Activated CD4-positive, alpha-beta T cell treated with anti-CD3 and anti-CD28 coated beads for 4 hours (primary cell): ENCODE measurements around the gene CHMP3.
"Not testable (repeated sequence)": the region's sequence is repeated elsewhere in the genome, so short reads cannot be mapped to it uniquely, and the experiment has no call there.

Source experiments
- DNase-seq, 2 donors: peaks; one replicate each; pipeline ENCODE4 v3.0.0-alpha.2; 2020

The CHMP3 gene

DNA sequence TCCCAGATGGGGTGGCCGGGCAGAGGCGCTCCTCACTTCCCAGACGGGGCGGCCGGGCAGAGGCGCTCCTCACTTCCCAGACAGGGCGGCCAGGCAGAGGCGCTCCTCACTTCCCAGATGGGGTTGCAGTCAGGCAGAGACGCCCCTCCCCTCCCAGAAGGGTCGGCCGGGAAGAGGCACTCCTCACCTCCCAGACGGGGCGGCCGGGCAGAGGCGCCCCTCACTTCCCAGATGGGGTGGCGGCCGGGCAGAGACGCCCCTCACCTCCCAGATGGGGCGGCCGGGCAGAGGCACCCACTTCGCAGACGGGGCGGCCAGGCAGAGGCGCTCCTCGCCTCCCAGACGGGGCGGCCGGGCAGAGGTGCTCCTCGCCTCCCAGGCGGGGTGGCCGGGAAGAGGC, 13.8 kb downstream of the CHMP3 start:
- DNase-seq: not testable (repeated sequence)

DNA sequence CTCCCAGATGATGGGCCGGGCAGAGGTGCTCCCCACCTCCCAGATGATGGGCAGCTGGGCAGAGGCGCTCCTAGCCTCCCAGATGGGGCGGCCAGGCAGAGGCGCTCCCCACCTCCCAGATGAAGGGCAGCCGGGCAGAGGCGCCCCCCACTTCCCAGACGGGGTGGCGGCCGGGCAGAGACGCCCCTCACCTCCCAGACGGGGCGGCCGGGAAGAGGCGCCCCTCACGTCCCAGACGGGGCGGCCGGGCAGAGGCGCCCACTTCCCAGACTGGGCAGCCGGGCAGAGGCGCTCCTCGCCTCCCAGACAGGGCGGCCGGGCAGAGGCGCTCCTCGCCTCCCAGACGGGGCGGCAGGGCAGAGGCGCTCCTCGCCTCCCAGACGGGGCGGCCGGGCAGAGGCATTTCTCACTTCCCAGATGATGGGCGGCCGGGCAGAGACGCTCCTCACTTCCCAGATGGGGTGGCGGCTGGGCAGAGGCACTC, 14.3 kb downstream of the CHMP3 start:
- DNase-seq: not testable (repeated sequence)

DNA sequence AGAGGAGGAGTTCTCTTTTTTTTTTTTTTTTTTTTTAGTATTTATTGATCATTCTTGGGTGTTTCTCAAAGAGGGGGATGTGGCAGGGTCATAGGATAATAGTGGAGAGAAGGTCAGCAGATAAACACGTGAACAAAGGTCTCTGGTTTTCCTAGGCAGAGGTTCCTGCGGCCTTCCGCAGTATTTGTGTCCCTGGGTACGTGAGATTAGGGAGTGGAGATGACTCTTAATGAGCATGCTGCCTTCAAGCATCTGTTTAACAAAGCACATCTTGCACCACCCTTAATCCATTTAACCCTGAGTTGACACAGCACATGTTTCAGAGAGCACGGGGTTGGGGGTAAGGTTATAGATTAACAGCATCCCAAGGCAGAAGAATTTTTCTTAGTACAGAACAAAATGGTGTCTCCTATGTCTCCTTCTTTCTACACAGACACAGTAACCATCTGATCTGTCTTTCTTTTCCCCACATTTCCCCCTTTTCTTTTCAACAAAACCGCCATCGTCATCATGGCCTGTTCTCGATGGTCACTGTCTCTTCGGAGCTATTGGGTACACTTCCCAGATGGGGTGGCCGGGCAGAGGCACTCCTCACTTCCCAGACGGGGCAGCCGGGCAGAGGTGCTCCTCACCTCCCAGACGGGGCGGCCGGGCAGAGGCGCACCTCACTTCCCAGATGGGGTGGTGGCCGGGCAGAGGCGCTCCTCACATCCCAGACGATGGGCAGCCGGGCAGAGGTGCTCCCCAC, 14.9 kb downstream of the CHMP3 start:
- DNase-seq: not testable (repeated sequence)

DNA sequence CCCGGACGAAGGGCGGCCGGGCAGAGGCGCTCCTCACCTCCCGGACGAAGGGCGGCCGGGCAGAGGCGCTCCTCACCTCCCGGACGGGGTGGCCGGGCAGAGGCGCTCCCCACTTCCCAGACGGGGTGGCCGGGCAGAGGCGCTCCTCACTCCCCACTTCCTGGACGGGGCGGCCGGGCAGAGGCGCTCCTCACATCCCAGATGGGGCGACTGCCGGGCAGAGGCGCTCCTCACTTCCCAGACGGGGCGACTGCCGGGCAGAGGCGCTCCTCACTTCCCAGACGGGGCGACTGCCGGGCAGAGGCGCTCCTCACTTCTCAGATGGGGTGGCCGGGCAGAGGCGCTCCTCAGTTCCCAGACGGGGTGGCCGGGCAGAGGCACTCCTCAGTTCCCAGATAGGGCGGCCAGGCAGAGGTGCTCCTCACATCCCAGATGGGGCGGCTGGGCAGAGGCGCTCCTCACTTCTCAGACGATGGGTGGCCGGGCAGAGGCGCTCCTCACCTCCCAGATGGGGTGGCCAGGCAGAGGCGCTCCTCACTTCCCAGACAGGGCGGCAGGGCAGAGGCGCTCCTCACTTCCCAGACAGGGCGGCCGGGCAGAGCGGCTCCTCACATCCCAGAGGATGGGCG, 17.8 kb downstream of the CHMP3 start:
- not testable (repeated sequence) for DNase-seq

DNA sequence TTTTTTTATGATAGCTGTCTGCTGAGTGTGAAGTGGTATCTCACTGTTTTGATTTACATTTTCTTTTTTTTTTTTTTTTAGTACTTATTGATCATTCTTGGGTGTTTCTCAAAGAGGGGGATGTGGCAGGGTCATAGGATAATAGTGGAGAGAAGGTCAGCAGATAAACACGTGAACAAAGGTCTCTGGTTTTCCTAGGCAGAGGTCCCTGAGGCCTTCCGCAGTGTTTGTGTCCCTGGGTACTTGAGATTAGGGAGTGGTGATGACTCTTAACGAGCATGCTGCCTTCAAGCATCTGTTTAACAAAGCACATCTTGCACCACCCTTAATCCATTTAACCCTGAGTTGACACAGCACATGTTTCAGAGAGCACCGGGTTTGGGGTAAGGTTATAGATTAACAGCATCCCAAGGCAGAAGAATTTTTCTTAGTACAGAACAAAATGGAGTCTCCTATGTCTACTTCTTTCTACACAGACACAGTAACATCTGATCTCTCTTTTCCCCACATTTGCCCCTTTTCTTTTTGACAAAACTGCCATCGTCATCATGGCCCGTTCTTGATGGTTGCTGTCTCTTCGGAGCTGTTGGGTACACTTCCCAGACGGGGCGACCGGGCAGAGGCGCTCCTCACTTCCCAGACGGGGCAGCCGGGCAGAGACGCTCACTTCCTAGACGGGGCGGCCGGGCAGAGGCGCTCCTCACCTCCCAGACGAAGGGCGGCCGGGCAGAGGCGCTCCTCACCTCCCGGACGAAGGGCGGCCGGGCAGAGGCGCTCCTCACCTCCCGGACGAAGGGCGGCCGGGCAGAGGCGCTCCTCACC, 18.8 kb downstream of the CHMP3 start:
- not testable (repeated sequence) for DNase-seq

DNA sequence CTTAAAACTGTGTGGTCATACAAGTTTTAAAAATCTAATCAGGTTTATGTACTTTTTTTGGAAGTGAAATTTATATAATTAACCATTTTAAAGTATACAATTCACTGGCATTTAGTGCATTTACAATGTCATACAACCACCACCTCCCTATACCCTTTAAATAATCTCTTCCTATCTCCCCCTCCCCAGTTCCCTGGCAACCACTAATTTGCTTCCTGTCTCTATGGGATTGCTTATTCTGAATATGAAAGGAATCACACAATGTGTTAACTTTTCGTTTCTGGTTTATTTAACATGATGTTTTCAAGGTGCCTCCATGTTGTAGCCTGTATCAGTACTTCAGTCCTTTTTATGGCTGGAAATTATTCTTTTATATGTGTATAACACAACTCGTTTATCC, 19.4 kb downstream of the CHMP3 start:
- no peak for DNase-seq

DNA sequence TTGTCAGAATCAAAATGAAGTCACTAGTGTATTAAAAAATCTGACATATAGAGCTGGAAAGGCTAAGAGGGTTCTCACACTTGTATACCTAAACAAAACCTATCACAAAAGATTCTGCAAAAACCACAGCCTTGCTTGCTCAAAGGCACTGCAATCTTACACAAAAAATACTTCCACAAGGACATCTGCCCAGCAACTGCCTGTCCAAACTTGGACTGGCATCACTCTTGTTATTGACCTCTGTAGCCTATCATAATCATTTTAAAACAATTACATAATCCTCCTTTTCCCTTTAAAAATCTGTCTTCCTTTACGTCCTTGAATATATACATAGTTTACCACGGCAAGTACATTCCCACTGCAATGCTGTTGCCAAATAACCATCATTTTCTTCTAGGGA, 19.9 kb downstream of the CHMP3 start:
- DNase-seq: no peak

DNA sequence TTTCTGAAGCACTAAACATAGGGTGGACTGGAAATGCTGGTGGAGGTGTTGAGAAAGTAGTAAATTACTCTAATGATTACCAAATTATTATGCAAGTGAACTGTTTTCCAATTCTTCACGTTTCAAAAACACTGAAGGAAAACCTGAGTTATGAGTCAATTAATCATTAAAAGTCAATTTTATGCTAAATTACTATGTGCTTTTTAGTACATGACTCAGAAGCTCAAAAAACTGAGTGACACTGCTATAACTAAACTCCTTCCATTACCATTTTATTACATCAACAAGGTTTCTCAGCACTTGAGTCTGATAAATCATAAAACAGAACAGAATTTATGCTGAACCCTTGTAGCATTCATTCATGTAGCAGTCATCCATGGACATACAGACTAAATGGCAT, 20.4 kb downstream of the CHMP3 start:
- DNase-seq: no peak

DNA sequence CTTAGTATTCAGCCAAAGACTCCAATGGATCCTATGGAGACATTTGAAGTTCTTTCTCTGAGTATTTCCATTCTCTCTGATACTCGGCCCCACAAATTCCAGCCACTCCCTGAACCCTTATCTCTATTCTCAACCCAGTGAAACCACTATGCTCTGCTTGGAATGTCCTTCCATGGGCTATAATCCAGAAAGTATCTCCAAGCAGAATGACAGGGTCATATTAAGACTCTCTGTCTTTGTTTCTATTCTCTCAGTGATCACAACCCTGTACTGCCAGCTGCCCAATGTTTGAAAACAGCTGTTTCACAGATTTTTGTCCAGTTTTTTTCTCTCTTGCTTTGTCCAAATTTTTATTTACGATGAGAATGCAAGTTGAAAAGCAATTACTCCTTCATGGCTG, 21.9 kb downstream of the CHMP3 start:
- DNase-seq: no peak

DNA sequence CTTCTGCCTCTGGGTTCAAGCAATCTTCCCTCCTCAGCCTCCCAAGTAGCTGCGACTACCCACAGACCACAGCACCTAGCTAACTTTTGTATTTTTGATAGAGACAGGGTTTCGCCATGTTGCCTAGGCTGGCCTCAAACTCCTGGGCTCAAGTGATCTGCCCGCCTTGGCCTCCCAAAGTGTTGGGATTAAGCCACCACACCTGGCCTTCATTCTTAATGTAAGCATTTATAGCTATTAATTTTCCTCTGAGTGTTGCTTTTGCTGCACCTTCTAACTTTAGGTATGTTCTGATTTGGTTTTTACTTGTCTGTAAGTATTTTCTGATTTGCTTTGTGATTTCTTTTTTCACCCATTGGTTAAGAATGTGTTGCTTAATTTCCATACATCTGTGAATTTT, 29.7 kb downstream of the CHMP3 start:
- no peak for DNase-seq

DNA sequence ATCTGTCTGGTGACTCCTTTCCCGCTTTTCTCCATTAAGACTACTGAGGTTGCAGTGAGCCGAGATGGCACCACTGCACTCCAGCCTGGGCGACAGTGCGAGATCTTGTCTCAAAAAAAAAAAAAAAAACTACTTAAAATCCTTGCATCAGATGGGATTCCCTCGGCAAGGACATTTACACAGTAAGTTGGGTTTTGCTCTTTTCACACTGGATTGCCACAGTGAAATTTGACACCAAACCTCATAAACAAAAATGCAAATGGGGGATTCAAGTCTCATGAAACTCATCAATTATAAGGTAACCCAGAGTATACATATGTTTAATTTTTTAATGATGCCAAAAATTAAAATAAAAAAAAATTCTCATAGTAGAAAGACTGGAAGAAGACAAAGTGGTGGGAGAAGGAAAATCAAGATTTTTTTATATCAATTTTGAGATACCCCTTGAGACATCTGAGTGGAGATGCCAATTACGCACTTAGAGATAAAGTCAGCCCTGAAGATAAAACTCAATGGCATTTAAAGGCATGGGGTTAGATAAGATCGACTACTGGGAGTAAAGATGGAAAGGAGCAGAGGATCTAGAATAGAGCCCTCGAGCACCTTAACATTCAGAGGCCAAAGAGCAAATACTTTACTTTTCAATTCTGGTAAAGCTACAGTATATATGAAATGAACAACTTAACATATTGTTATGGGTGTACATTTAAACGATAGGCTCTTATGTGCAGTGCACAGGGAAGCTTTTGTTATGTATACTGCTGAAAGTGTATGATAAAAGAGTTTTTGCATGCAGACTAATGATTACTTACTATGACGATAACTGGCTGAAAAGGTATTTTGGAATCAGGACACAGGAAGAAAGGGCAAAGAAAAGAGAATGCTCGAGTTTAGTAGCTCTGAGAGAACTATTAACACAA, 37.6 kb downstream of the CHMP3 start:
- DNase-seq: no peak

DNA sequence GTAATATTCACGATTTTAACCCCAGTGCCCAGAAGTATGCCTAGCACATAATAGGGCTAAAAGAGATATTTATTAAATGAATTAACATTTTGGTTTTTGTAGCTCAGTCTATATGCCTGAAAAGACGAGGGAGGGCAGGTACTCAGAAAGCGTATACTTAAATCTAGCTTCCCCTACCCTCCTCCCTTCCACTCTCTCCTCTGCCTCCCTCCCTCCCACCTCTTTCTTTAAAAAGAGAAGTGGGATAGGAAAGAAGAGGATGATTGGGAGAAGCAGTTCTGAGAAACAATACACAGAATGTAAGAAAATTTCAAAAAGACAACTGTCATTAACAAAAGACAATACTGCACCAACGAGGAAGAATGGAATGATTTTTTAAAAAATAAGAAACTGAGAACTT, 39.8 kb downstream of the CHMP3 start:
- DNase-seq: no peak

DNA sequence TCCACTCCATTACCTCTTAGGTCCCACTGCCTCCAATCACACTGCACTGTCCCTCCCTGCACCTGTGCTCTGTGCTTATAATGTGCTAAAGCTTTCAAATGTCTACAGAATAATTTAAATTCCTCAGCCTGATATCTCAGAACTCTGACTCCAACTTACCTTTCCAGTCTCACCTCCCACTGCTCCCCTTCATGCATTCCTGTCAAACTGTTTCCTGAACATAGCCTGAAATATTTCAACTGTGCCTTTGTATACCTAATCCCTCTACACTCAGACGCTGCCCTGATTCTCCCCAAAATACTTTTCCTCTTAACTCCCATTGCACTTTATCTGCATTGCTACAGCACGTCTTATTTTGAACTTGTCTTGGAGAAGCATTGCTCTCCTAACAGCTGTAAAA, 40.5 kb downstream of the CHMP3 start:
- no peak for DNase-seq

DNA sequence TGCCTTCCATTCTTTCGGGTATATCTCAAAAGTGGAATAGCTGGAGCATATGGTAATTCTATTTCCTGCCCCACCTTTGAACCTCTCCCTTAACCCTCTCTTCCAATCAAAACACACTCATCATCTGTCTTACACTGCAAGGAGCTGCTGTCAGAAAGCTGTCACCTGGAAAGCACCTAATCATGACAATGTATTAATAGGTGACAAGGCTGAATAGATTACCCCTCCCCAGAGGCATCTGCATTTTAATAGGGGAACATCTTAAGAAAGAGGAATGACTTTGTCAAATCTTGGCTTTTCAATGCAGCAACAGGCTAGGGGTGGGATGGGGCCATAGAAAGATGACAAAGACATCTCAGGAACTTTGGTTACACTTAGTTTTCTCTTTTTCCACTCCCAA, 41.3 kb downstream of the CHMP3 start:
- no peak for DNase-seq

DNA sequence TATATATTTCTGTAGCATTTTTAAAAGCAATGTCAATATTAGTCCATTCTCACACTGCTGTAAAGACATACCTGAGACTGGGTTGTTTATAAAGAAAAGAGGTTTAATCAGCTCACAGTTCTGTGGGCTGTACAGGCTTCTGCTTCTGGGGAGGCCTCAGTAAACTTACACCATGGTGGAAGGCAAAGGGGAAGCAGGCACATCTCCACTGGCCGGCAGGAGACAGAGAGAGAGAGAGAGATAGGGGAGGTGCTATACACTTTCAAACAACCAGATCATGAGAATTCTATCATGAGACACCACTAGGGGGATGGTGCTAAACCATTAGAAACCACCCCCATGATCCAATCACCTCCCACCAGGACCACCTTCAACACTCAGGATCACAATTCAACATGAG, 43.1 kb downstream of the CHMP3 start:
- DNase-seq: no peak

DNA sequence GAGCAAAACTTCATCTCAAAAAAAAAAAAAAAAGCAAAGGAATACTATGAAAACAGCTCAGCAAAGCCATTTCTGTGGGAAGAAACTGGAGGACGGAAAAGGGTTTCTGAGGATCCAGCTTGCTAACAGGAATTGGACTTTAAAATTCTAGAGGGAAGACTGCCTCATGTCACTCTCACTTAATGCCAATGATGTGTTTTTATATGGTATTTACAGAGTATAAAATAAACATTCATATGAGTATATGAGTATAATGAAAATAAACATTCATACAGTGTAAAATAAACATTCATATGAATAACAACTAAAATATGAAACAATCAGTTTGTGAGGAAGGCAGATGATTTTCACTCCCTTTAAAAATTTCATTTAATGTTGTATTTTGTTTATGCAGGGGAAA, 43.9 kb downstream of the CHMP3 start:
- DNase-seq: no peak

DNA sequence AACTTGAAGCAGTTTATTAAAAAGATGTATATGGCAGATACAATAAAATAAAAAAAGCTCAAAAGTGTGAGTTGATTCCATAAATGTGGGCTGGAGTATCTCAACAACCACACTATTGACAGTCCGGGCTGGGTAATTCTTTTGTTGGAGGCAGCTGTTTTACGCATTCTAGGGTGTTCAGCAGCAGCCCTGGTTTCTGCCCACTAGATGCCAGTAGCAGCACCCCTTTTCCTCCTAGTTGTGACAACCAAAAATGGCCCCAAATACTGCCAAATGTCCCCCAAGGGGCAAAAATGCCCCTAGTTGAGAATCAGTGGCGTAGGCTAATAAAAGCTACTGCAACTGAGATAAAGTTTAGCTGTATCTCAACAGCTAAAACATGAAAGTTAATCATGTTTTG, 44.8 kb downstream of the CHMP3 start:
- peak; percentile 16 to 33 for DNase-seq

DNA sequence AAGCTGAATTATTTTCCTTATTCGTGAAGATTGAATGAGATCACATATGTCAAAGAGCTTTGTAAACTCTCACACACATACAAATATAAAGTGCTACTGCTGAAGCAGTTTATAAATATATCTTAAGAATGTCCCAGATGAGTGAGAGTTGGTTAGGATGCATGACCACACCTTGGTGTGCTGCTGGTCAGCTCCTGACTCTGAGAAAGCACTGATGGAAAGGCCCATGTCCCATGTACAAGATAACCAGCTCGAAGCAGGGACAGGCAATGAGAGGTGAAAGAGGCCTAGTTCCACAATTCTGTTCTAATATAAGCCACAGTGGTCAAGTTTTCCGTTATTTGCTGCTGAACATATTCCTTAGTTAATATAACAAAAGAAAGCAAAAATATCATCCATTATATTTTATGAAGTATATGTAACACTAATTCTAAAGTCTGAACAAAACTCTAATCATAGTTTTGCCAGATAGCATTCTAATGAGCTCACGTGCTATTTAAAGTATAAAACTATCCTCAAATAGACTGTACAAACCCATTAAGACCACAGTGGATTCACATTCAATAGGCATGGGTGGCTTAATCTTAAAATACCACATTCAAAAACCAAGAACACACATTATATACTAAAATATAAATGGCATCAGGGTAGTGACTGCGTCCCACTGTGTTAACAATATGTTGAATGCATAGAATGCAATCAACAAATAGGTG, 49.1 kb downstream of the CHMP3 start:
- DNase-seq: no peak

DNA sequence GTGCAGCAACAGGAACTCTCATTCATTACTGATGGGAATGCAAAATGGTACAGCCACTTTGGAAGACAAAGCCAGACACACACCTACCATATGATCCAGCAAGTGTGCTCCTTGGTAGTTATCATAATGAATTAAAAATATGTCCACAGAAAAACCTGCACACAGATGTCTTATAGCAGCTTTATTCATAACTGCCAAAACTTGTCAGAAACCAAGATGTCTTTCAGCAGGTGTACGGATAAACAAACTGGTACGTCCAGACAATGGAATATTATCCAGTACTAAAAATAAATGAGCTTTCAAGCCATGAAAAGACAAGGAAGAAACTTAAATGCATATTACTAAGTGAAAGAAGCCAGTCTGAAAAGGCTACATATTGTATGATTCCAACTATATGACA, 50.4 kb downstream of the CHMP3 start:
- DNase-seq: no peak

DNA sequence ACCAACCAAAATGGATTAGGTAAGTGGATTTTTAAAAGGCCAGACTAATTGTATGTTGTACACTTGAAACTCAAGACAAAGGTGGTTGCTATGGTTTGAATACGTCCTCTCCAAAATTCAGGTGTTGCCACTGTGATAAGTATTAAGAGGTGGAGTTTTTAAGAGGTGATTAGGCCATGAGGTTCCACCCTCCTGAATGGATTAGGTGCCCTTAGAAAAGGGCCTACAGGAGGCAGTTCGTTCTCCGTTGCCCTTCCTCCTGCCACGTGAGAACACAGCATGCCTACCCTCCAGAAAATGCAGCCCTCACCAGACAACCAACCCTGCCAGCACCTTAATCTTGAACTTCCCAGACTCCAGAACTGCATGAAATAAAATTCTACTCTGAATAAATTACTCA, 51.2 kb downstream of the CHMP3 start:
- no peak for DNase-seq

DNA sequence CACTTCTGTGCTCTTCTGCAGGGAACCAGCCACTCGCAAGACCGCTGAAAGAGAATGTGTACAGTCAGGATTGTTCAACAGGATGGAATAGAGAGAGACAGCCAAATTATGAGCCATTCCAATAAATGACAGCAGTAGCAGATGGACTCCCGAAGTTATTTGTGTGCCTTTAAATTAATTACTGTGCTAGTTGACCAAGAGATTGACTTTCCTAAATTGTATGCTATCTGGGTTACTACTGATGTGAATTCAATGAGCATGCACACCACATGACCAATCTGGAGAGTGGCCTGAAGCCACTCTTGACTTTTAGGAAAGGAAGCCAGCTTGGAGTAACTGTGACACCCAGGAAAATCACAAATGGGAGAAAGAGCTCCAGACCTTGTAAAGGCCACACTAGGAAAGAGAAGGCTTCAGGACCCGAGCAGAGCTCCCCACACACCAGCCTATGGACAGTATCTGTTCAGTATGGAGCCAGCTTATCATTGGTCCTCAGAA, 52.8 kb downstream of the CHMP3 start:
- DNase-seq: no peak

DNA sequence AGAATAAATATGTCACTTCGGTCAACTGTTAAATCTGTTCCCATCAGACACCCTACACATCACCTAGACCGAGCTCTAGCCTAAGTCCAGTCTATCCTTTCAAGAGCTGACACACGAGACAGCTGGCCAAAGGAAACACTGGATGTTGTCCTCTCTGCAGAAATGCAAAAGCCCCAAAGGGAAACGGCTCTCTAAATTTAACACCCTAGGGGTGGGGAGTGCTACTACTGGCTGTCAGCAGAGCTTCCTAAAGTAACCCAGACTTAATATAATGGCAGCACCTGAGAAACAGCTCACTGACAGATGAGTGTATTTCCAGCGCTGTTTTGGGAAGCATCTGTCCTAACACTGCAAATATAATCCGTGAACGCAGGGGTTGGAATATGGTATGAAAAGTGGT, 55.6 kb downstream of the CHMP3 start:
- DNase-seq: no peak
